Right renal pelvis (tissue), 4 donors: ENCODE data around the gene TGM2. TPM values are rescaled to one million over a fixed set of nuclear protein-coding genes. Genes with fewer than 3 reads are reported as not detected.

Experiments used
- DNase-seq, 4 donors: peaks; one replicate each; pipeline ENCODE4 v3.0.0-alpha.2; 2013; ENCODE audit warnings: low read depth in 4 of 4, low spot score in 3 of 4, missing footprints in 1 of 4
- polyA plus RNA-seq, 4 donors: library from polyadenylated mRNA; unstranded; fragments of 120-200 nt; gene quantifications; one replicate each; pipeline ENCODE4 v1.2.1, GENCODE V29; 2013; ENCODE audit not compliant: insufficient read length in 4 of 4

The TGM2 gene
- polyA plus RNA-seq, 4 donors = 34.1 to 45.1 (median 38.6) TPM

DNA sequence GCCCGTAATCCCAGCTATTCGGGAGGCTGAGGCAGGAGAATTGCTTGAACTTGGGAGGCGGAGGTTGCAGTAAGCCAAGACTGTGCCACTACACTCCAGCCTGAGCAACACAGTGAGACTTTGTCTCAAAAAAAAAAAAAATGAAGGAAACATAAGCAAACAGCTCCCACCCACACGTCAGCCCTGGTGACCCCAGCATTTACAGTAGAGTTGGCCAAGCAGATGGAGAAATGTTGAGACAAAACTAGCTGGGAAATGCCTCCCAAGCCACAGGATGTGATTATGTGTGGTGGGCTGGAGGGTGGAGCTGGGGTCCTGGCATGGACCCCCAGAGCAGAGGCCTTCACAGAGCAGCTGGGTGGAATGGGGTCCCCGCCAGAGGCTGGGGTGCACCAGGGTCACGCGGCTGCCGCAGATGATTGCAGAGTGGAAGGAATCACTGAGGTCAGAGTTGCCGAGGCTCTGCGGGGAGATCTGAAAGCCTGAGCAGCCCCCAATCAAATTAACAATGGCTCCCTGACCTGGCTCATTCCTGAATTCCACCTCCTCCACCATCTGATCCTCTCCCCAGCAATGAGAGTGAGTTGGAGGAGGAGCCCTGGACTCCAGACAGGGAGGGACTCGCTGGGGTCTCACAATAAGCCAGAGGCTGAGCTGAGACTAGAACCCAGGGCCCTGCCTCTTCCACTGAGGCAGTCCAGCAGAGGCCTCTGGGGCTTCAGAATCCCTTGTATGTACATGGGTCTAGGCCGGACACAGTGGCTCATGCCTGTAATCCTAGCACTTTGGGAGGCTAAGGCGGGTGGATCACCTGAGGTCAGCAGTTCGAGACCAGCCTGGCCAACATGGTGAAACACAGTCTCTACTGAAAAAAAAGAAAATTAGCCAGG is 34.7 kb upstream of the TGM2 start:
- no peak for DNase-seq

DNA sequence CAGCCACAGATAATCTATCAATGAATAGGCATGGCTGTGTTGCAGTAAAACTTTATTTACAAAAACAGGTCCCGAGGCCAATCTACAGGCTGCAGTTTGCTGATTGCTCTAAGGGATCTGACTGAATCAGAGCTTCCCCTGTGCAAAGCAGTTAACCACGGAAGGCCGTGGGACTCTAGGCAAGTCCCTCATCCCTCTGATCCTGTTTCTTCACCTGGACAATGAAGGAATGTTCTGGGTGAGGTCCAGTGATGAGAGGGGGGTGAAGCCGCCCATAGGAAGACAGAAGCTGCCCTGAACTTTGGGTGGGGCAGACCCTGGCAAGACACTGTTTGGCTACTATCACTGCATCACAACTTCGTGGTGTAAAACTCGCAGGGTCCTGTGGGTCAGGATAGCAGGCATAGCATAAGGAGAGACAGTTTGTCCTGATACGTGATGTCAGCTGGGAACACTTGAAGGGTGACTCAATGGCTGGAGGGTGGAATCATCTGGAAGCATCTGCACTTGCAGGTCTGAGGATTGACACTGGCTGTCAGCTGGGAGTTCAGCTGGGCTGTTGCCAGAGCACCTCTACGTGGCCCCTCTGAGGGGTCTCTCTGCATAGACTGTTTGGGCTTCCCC is 33.3 kb upstream of the TGM2 start:
- no peak for DNase-seq

DNA sequence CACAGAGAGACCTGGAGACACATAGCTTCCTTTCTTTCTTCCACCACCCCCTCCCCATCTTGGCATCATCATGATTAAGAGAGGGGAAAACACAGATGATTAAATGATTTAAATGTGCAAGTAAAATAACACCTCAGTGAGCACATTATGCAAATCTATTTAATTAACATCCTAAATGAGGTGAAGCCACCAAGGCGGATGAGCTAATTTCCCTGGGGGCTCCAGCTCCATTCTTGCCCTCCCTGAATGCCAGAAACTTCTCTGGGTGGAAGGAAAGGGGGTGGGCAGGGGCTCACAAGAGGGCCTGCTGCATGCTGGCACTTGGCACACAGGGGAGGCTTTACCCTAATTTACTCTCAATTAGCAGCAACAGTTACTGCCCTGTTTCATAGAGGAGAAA is 32.5 kb upstream of the TGM2 start:
- no peak for DNase-seq

- DNase-seq = no peak
Measured at GRCh38 chr20:38197217-38197616, 32.1 kb upstream of the TGM2 start.

GRCh38 chr20:38196592-38196991 is 31.5 kb upstream of the TGM2 start:
- no peak for DNase-seq

DNA sequence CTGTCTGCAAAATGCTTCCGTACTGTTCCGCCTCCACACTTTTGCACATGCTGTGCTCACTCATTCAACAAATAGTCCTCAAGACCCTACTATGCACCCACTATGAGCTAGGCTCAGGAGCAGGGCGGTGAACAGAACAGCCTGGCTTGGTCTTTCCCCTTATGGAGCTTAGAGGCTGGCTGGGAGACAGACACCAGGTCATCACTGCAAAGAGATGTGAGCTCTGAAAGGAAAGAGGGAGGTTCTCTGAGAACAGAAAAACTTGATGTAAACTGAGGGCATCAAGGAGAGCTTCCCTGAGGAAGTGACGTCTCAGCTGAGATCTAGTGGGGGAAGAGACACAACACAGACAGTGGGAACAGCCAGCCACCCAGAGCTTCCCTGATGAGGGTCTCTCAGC is 31.0 kb upstream of the TGM2 start:
- DNase-seq = no peak

DNA sequence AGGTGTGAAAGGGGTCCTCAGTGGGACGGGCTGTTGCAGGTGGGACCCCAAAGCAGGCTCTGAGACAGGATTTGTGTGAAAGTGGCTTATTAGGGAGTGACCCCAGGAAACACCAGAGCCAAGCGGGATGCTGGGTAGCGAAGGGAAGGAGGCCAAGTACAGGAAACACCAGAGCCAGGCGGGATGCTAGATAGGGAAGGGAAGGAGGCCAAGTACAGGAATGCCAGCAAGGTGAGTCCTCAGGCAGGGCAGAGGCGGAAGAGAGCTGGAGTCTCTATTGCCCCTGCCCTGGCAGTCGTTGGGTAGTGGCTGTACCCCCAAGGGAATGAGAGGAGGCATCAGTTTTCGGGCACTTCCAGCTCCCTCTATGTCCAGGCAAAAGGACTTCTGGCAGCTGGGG is 30.5 kb upstream of the TGM2 start:
- DNase-seq = no peak

DNA sequence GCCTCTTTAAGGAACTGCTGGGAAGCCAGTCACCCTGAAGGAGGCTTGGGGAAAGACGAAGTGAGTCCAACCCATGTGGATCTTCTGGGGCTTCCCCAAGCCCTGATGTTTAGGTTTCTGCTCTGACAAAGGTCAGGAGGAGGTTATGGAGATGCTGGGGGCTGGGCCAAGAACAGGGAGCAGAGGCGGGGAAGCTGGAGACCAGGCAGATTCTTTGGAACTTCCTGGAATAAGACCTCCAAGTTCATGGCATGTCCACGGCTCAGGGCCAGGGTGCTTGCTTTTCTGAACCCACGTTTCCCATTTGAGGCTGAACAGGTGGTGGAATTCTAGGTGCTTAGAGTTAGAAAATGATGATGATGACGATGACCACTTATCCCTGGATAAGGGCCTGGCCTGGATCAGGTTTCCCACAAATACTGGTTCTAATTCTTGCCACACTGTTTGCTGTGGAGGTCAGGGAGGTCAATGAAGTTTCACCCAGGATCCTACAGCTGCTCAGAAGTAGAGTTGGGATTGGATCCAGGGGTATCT is 30.0 kb upstream of the TGM2 start:
- no peak for DNase-seq

- no peak for DNase-seq
Measured at GRCh38 chr20:38193586-38194105, 28.6 kb upstream of the TGM2 start.

DNA sequence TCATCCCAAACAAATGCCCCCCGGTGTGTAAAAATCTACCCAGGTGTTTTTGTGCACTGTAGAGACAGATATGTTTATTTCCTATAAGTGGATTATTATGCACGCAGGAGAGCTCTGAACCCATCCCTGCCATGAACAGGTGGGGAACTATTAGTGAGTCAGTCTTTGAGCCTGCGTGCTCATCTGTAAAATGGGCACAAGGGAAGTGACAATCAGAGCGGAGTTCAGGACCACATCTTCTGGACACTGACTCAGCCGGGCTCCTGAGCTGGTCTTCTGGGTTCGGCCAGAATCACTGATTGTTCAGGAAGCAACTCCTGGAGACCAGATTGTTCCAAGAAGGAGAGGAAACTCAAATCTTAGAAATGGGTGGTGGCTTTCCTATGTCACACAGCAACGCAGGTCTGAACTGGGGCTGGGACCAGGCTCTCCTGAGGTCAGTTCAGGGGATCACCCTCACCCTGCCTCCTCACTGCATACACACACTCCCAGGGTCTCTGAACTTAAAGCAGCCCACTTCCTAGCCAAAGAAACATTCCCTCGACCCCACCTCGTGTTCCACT is 27.3 kb upstream of the TGM2 start:
- no peak for DNase-seq

- DNase-seq = no peak
Measured at GRCh38 chr20:38191654-38192053, 26.6 kb upstream of the TGM2 start.

DNA sequence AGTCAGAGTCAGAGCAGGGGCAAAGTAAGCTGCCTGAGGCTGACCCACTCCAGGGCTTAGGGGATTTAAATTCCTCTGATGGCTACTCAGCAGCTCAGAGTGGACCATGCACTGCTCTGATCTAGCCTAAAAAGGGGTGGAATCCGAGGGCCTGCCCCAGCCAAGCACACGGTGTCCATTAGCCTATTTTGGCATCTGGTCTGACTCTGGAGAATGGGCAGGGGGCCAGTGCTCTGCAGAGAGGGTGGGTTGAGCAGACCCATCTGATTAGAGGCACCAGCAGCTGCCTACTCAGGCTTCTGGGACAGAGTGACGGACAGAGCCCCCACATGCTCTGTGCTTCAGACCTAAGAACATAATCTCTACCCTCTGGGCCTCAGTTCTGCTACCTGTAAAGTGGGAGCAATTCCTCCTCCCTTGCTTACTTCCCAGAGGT is 25.9 kb upstream of the TGM2 start:
- no peak for DNase-seq

- no peak for DNase-seq
Measured at GRCh38 chr20:38190166-38190565, 25.1 kb upstream of the TGM2 start.

DNA sequence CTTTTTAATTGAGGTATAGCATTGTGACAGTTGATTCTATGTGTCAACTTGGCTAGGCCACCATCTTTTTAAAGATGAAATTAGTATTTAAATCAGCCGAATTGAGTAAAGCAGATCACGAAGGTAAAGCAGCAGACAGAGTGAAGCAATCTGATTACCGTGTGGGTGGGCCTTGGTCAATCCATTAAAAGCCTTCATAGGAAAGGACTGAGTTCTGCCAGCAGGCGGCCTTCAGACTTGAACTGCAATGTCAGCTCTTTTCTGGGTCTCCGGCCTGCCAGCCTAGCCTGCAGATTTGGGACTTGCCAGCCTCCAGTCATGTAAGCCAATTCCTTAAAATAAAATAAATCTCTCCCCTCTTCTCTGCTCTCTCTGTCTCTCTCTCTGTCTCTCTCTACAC is 22.4 kb upstream of the TGM2 start:
- no peak for DNase-seq

DNA sequence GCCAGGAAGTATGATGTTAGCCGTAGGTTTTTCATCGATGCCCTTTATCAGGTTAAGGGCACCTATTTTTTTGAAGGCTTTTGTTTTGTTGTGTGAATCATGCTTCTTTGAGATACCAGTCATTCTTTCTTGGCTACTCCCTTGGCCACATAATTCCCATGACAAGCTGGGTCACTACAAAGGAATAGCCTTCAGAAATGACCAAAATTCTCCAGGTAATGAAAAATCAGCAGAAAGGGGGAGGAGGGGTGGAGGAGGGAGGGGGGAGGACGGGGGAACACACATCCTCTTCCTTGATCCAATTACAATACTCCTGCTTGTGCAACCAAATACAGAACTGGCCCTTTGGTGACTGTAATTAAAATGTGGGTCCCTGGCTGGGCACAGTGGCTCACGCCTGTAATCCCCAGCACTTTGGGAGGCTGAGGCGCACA is 21.7 kb upstream of the TGM2 start:
- DNase-seq = no peak

DNA sequence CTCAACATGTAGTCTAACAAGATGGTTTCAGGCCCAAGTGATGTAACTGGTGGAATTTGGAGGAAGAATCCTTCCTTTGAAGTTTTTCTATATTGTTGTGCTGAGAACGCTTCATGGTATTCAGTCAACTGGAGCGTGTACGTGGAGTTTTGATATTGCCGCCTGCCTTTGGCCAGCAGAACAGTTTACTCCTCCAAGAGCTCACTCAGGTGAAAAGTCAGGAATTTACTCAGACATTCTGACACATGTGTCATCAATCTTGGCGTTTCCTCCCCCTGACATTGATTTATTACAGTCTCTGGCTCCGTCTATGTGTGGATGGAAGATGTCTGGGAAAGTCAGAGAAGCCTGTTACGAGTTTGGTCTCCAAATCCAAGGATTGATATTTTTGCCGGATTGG is 19.0 kb upstream of the TGM2 start:
- DNase-seq = peak in 2 of 4 donors; percentile 71 to 75

GRCh38 chr20:38181971-38182370 is 16.9 kb upstream of the TGM2 start:
- DNase-seq = no peak

- no peak for DNase-seq
Measured at GRCh38 chr20:38181207-38181801, 16.2 kb upstream of the TGM2 start.

DNA sequence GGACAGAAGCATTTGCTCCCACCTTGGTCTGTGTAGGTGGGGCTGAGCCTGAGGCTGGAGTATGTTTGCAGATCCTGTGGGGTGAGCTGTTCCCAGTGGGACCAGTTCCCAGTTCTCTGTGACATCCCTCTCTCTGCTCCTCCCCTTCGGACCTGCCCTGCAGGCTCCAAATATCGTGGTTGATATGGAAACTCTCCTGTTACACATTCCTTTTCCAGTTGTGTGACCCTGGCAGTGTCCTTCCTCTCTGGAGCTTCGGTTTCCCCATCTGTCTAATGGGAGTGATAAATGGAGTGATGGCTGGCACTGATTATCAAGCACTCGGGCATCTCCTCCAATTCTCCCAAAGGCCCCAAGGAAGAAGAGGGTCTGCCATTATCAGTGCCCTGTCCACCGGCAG is 15.7 kb upstream of the TGM2 start:
- no peak for DNase-seq

GRCh38 chr20:38179846-38180245 is 14.8 kb upstream of the TGM2 start:
- no peak for DNase-seq

- DNase-seq = no peak
Measured at GRCh38 chr20:38178581-38178980, 13.5 kb upstream of the TGM2 start.
